T-helper 1 cell treated with Interleukin-12 subunit alpha and Interleukin-12 subunit beta and Interleukin-4 antibody, amounts not matched to agents 30 μg/mL and 1 μg/mL, for 36 hours (primary cell): ENCODE measurements around the gene CCR8.

Source experiments
- H3K27ac Mint-ChIP-seq: one replicate; pipeline ENCODE4 v1.8.0; 2021; ENCODE audit warnings: mild to moderate bottlenecking, mixed read lengths
- H3K27me3 Mint-ChIP-seq: one replicate; pipeline ENCODE4 v1.8.0; 2021; ENCODE audit warnings: low read depth, mixed read lengths
- H3K36me3 Mint-ChIP-seq: one replicate; pipeline ENCODE4 v1.8.0; 2021; ENCODE audit warnings: low read depth, mixed read lengths
- H3K4me1 Mint-ChIP-seq: one replicate; pipeline ENCODE4 v1.8.0; 2021; ENCODE audit warnings: low read depth, mixed read lengths
- H3K4me3 Mint-ChIP-seq: one replicate; pipeline ENCODE4 v1.8.0; 2021; ENCODE audit warnings: mild to moderate bottlenecking, moderate library complexity, mixed read lengths
- H3K9me3 Mint-ChIP-seq: one replicate; pipeline ENCODE4 v1.8.0; 2021; ENCODE audit warnings: mixed read lengths

The CCR8 gene

DNA sequence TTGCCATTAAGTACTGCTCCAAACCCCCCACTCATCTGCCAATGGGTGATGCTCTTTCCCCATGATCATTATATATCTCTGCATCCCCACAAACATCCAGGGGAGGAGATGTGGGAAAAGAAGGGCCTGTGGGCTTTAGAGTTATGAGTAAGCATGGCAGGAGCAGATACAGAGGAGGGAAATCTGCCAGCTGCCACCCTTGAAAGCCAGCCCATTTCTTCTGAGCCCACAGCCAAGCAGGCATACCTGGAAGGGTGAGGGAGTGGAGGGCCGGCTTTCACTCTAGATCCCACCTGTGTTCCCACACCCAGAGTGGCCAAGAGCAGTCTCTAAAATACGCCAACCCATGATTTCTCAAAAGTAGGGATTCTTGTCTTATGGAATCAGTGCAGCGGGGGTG, 51.9 kb downstream of the CCR8 start:
- peaks cover 31% of the 10 kb centered on the region for H3K4me1 Mint-ChIP-seq
- H3K27me3 Mint-ChIP-seq = no peaks in the 10 kb centered on the region
- peak overlapping the region; percentile 22 for H3K4me3 Mint-ChIP-seq
- no peak overlapping the region for H3K27ac Mint-ChIP-seq
- peaks cover 7% of the 10 kb centered on the region for H3K36me3 Mint-ChIP-seq
- H3K9me3 Mint-ChIP-seq = no peaks in the 10 kb centered on the region
